PC-9 (cell line): ENCODE results near the gene ARHGDIB.

Source experiments
- EZH2 ChIP-seq: fragments of 200-600 bp; sonication (generic); IDR thresholded peaks from 2 replicates; pipeline ENCODE4 v1.8.0; 2017; ENCODE audit warnings: antibody characterized with exemption, low read depth
- TF ChIP-seq, protein P1 (sequence below): fragments of 200-600 bp; sonication (generic); conservative IDR thresholded peaks from 2 replicates; pipeline ENCODE4 v1.6.1; 2017; ENCODE audit warnings: mixed run types, antibody characterized with exemption, mild to moderate bottlenecking, moderate library complexity

DNA sequence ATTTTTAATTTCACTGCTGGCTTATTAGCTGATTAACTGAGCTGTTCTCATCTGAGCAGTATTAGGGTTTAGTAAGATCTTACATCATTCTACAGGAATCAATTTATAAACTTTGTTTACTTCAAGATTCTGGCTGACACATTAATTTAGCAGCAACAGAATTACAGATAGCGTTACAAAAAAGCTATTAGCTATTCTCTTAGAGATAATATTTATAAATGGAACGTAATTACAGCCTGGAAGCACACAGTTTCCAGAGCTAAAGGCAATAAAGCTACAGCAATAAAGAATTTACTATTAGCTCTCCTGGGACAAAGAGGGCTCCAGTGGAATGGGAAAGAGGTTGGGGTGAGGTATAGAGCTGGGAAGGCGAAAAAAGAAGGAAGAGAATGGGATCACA lies 46.1 kb upstream of the ARHGDIB start:
- TF ChIP-seq, protein P1, sequence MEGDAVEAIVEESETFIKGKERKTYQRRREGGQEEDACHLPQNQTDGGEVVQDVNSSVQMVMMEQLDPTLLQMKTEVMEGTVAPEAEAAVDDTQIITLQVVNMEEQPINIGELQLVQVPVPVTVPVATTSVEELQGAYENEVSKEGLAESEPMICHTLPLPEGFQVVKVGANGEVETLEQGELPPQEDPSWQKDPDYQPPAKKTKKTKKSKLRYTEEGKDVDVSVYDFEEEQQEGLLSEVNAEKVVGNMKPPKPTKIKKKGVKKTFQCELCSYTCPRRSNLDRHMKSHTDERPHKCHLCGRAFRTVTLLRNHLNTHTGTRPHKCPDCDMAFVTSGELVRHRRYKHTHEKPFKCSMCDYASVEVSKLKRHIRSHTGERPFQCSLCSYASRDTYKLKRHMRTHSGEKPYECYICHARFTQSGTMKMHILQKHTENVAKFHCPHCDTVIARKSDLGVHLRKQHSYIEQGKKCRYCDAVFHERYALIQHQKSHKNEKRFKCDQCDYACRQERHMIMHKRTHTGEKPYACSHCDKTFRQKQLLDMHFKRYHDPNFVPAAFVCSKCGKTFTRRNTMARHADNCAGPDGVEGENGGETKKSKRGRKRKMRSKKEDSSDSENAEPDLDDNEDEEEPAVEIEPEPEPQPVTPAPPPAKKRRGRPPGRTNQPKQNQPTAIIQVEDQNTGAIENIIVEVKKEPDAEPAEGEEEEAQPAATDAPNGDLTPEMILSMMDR, result no peak
- TF ChIP-seq EZH2, result no peak
